ENCODE measurements around the gene CDH4.

CDH4 gene

GRCh38 chr20:61696181-61696735 is 444.2 kb downstream of the CDH4 start:
- no peak for DNase-seq (ENCODE audit: extremely low read depth in 1 of 2, low read depth in 1 of 2)

GRCh38 chr20:61697666-61698597 is 445.9 kb downstream of the CDH4 start:
- no peak for DNase-seq (ENCODE audit: extremely low read depth in 1 of 2, low read depth in 1 of 2)

- no peak for DNase-seq (ENCODE audit: extremely low read depth in 1 of 2, low read depth in 1 of 2)
Observed at GRCh38 chr20:61698598-61699494, 446.8 kb downstream of the CDH4 start.

GRCh38 chr20:61699495-61700374 is 447.7 kb downstream of the CDH4 start:
- no peak for DNase-seq (ENCODE audit: extremely low read depth in 1 of 2, low read depth in 1 of 2)

- no peak for DNase-seq (ENCODE audit: extremely low read depth in 1 of 2, low read depth in 1 of 2)
Observed at GRCh38 chr20:61700595-61701140, 448.6 kb downstream of the CDH4 start.

- DNase-seq (ENCODE audit: extremely low read depth in 1 of 2, low read depth in 1 of 2), result no peak
Observed at GRCh38 chr20:61701401-61701800, 449.3 kb downstream of the CDH4 start.

GRCh38 chr20:61701802-61702201 is 449.7 kb downstream of the CDH4 start:
- DNase-seq (ENCODE audit: extremely low read depth in 1 of 2, low read depth in 1 of 2), result no peak

GRCh38 chr20:61702246-61702645 is 450.2 kb downstream of the CDH4 start:
- no peak for DNase-seq (ENCODE audit: extremely low read depth in 1 of 2, low read depth in 1 of 2)

GRCh38 chr20:61704661-61705060 is 452.6 kb downstream of the CDH4 start:
- DNase-seq (ENCODE audit: extremely low read depth in 1 of 2, low read depth in 1 of 2), result no peak

- no peak for DNase-seq (ENCODE audit: extremely low read depth in 1 of 2, low read depth in 1 of 2)
Observed at GRCh38 chr20:61705386-61706258, 453.6 kb downstream of the CDH4 start.

- DNase-seq (ENCODE audit: extremely low read depth in 1 of 2, low read depth in 1 of 2), result no peak
Observed at GRCh38 chr20:61706259-61706961, 454.3 kb downstream of the CDH4 start.

GRCh38 chr20:61708891-61709290 is 456.8 kb downstream of the CDH4 start:
- DNase-seq (ENCODE audit: extremely low read depth in 1 of 2, low read depth in 1 of 2), result no peak

- DNase-seq (ENCODE audit: extremely low read depth in 1 of 2, low read depth in 1 of 2), result no peak
Observed at GRCh38 chr20:61710108-61710507, 458.0 kb downstream of the CDH4 start.

- DNase-seq (ENCODE audit: extremely low read depth in 1 of 2, low read depth in 1 of 2), result no peak
Observed at GRCh38 chr20:61712688-61713087, 460.6 kb downstream of the CDH4 start.

GRCh38 chr20:61718361-61719005 is 466.4 kb downstream of the CDH4 start:
- no peak for DNase-seq (ENCODE audit: extremely low read depth in 1 of 2, low read depth in 1 of 2)

- DNase-seq (ENCODE audit: extremely low read depth in 1 of 2, low read depth in 1 of 2), result peak; percentile 4 to 32
Observed at GRCh38 chr20:61719691-61720347, 467.8 kb downstream of the CDH4 start.

GRCh38 chr20:61720348-61720696 is 468.3 kb downstream of the CDH4 start:
- no peak for DNase-seq (ENCODE audit: extremely low read depth in 1 of 2, low read depth in 1 of 2)

Data from activated CD8-positive, alpha-beta memory T cell treated with anti-CD3 and anti-CD28 coated beads for 1 hour (primary cell).